PC-9 (cell line): ENCODE results near the gene FGF3. TPM values are rescaled to one million over a fixed set of nuclear protein-coding genes. Genes with fewer than 3 reads are reported as not detected.

Source experiments
- BruUV-seq: library from RNA; stranded (reverse); fragments of 400-500 nt; replicated peaks from 2 replicates; lab custom pipeline; 2021; lab: Mats Ljungman, UMichigan
- CTCF ChIA-PET: fragments of 300-600 bp; sonication (Branson Sonifier 250); formaldehyde crosslinking; loops from one replicate; lab custom pipeline; 2022; ENCODE audit warnings: antibody characterized with exemption; lab: Charles Lee
- POLR2A ChIA-PET: fragments of 300-600 bp; sonication (Branson Sonifier 250); formaldehyde crosslinking; loops from one replicate; lab custom pipeline; 2022; ENCODE audit warnings: antibody characterized with exemption; ENCODE audit not compliant: unreplicated experiment; lab: Charles Lee
- DNase-seq, 2 experiments: peaks; one replicate each; pipeline versions ENCODE4 v3.0.0 to v3.0.0-alpha.2; 2015 to 2022; ENCODE audit warnings: mixed read lengths in 1 of 2
- H2AFZ ChIP-seq: fragments of 200-600 bp; sonication (generic); 2 replicates; pipeline ENCODE4 v1.8.1; 2017; ENCODE audit warnings: antibody characterized with exemption
- H3F3A ChIP-seq: fragments of 200-600 bp; sonication (generic); 2 replicates; pipeline ENCODE4 v1.8.1; 2017; ENCODE audit warnings: antibody characterized with exemption, mild to moderate bottlenecking, low read depth; ENCODE audit not compliant: insufficient read depth
- H3K27ac ChIP-seq: fragments of 200-600 bp; sonication (generic); 2 replicates; pipeline ENCODE4 v1.6.1; 2016; ENCODE audit warnings: mixed run types
- H3K27me3 ChIP-seq: fragments of 200-600 bp; sonication (generic); 2 replicates; pipeline ENCODE4 v1.6.1; 2016; ENCODE audit warnings: low read depth, mixed run types; ENCODE audit not compliant: insufficient read depth
- H3K36me3 ChIP-seq: fragments of 200-600 bp; sonication (generic); 2 replicates; pipeline ENCODE4 v1.6.1; 2016; ENCODE audit warnings: low read depth, mixed run types
- H3K4me1 ChIP-seq: fragments of 200-600 bp; sonication (generic); replicated peaks from 2 replicates; pipeline ENCODE4 v1.6.1; 2016; ENCODE audit warnings: mixed run types; ENCODE audit not compliant: insufficient read depth
- H3K4me2 ChIP-seq: fragments of 200-600 bp; sonication (generic); 2 replicates; pipeline ENCODE4 v1.6.1; 2017; ENCODE audit warnings: mixed run types
- H3K4me3 ChIP-seq: fragments of 200-600 bp; sonication (generic); 2 replicates; pipeline ENCODE4 v1.6.1; 2016; ENCODE audit warnings: mixed run types
- H3K79me2 ChIP-seq: fragments of 200-600 bp; sonication (generic); 2 replicates; pipeline ENCODE4 v1.6.1; 2017; ENCODE audit warnings: low read depth, mixed run types
- H3K9me2 ChIP-seq: fragments of 200-600 bp; sonication (generic); 2 replicates; pipeline ENCODE4 v1.8.1; 2017; ENCODE audit warnings: mild to moderate bottlenecking; ENCODE audit not compliant: insufficient read depth
- H3K9me3 ChIP-seq: fragments of 200-600 bp; sonication (generic); 2 replicates; pipeline ENCODE4 v1.8.1; 2016; ENCODE audit warnings: low read depth; ENCODE audit not compliant: insufficient read depth
- H4K20me1 ChIP-seq: fragments of 200-600 bp; sonication (generic); 2 replicates; pipeline ENCODE4 v1.8.1; 2017; ENCODE audit not compliant: insufficient read depth
- CTCF ChIP-seq: fragments of 200-600 bp; sonication (generic); conservative IDR thresholded peaks from 2 replicates; pipeline ENCODE4 v1.6.1; 2017; ENCODE audit warnings: mixed run types, antibody characterized with exemption, mild to moderate bottlenecking, moderate library complexity
- EZH2 ChIP-seq: fragments of 200-600 bp; sonication (generic); IDR thresholded peaks from 2 replicates; pipeline ENCODE4 v1.8.0; 2017; ENCODE audit warnings: antibody characterized with exemption, low read depth
- intact Hi-C: fragments of 100-400 bp; cut with micrococcal nuclease; formaldehyde crosslinking; loops from one replicate; pipeline ENCODE4 v1.10.0; 2022; ENCODE audit not compliant: unreplicated experiment
- total RNA-seq: library from RNA; stranded (reverse); gene quantifications from 2 replicates; pipeline ENCODE4 v1.2.3, GENCODE V29; 2021

FGF3 gene
- total RNA-seq, 1 experiment from 2014 or later = not detected

- POLR2A ChIA-PET = no interaction called here
- intact Hi-C loops = no loop called here
- H3K36me3 ChIP-seq = no peaks in the 10 kb centered on the region
- H2AFZ ChIP-seq = no peak overlapping the region
- DNase-seq = no peak
- H3F3A ChIP-seq = peaks cover 23% of the 10 kb centered on the region; the same call in 1 of the 2 replicates
- no TSS peak for BruUV-seq
- TF ChIP-seq EZH2 (no peak), CTCF (no peak)
- H3K27ac ChIP-seq = no peak overlapping the region
- no peaks in the 10 kb centered on the region for H4K20me1 ChIP-seq
- no peak overlapping the region for H3K4me2 ChIP-seq
- no peaks in the 10 kb centered on the region for H3K9me2 ChIP-seq
- H3K9me3 ChIP-seq = no peaks in the 10 kb centered on the region
- H3K4me3 ChIP-seq = no peak overlapping the region
- H3K27me3 ChIP-seq = no peaks in the 10 kb centered on the region
- no peaks in the 10 kb centered on the region for H3K79me2 ChIP-seq
- H3K4me1 ChIP-seq = peaks cover 16% of the 10 kb centered on the region
- CTCF ChIA-PET = no interaction called here
Measured at GRCh38 chr11:69828971-69829344, 9.7 kb upstream of the FGF3 start.

- Histone ChIP-seq H3K9me2 (no peaks in the 10 kb centered on the region), H3K27ac (no peak overlapping the region), H3K79me2 (no peaks in the 10 kb centered on the region), H3F3A (peaks cover 23% of the 10 kb centered on the region; the same call in 1 of the 2 replicates), H3K4me2 (no peak overlapping the region), H4K20me1 (no peaks in the 10 kb centered on the region), H3K9me3 (no peaks in the 10 kb centered on the region), H3K27me3 (no peaks in the 10 kb centered on the region), H3K4me1 (peaks cover 16% of the 10 kb centered on the region), H3K4me3 (no peak overlapping the region), H2AFZ (no peak overlapping the region), H3K36me3 (no peaks in the 10 kb centered on the region)
- BruUV-seq = no TSS peak
- CTCF ChIA-PET = no interaction called here
- no peak for DNase-seq
- POLR2A ChIA-PET = no interaction called here
- intact Hi-C loops = no loop called here
- TF ChIP-seq CTCF (no peak), EZH2 (no peak)
Measured at GRCh38 chr11:69828276-69828970, 9.2 kb upstream of the FGF3 start.

- no peak overlapping the region for H2AFZ ChIP-seq
- DNase-seq = no peak
Measured at GRCh38 chr11:69826773-69827172, 7.6 kb upstream of the FGF3 start.

More at GRCh38 chr11:69826773-69827172, 7.6 kb upstream of the FGF3 start:
- Histone ChIP-seq H3K79me2 (no peaks in the 10 kb centered on the region), H3F3A (0 out of 2 replicates have a peak, but pooled peaks cover 8% of the 10 kb centered on the region), H3K4me1 (peaks cover 16% of the 10 kb centered on the region), H3K9me3 (no peaks in the 10 kb centered on the region), H3K36me3 (no peaks in the 10 kb centered on the region), H3K4me2 (no peak overlapping the region), H4K20me1 (no peaks in the 10 kb centered on the region), H3K27me3 (no peaks in the 10 kb centered on the region), H3K9me2 (no peaks in the 10 kb centered on the region), H3K4me3 (no peak overlapping the region), H3K27ac (no peak overlapping the region)
- POLR2A ChIA-PET = no interaction called here
- intact Hi-C loops = no loop called here
- no TSS peak for BruUV-seq
- TF ChIP-seq CTCF (no peak), EZH2 (no peak)
- CTCF ChIA-PET = no interaction called here
